Kidney tubule cell (primary cell): Measurements from ENCODE around the gene SAA4.
"Not testable (repeated sequence)": the region's sequence is repeated elsewhere in the genome, so short reads cannot be mapped to it uniquely, and the experiment has no call there.

Experiments
- DNase-seq: peaks from one replicate; pipeline ENCODE4 v3.0.0-alpha.2; 2018; ENCODE audit warnings: low spot score

SAA4 gene

GRCh38 chr11:18189476-18190245 lies 46.9 kb downstream of the SAA4 start:
- not testable (repeated sequence) for DNase-seq

- no peak for DNase-seq
Measured at GRCh38 chr11:18188796-18189195, 47.8 kb downstream of the SAA4 start.
